Measurements from ENCODE around the gene MYO6.
"Not testable (repeated sequence)": the region's sequence is repeated elsewhere in the genome, so short reads cannot be mapped to it uniquely, and the experiment has no call there.

MYO6 gene

DNA sequence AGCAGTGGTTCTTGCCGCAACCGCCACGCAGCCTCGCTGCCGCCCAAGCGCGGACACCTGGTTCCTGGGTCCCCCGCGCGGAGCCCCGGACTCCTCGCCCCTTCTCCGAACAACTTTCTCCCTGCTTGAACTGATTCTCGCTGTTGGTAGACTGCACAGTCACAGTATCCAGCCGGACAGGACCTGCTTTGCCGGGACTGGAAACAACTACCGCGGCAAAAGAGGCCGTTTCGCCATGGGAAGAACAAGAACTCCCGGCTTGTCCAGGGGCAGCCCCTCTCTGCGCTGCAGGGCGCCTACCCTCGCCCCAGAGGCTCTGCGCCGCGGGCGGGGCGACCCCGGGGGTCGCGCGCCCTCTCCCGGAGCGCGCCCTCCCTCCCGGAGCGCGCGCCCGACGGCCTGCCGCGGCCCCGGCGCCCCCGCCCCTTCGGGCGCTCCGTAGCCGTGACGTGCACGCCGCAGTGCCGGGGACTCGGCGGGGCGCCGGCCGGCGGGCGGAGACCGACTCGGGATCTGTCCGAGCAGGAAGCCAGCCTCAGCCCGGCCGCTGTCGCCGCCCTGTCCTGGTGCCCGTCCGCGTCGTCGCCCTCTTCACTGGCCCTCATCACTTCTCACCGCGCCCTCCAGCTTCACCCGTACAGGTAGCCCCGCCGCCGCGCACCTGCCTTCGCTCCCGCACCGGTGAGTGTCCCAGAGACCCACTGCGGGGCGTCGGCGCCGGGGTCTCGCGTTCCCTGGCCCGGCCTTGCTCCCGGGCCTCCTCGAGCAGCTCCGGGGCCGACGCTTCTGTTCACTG lies at the start of gene MYO6:
TSS of gene MYO6 (plus strand) at position 497 of the 796 bp plus-strand sequence. CDS start 68,309 bp downstream, outside the sequence.
- DNase-seq (ENCODE audit: low spot score) = peak; percentile 78

- not testable (repeated sequence) for DNase-seq (ENCODE audit: low spot score)
Observed at GRCh38 chr6:75708334-75708733, 40.7 kb upstream of the MYO6 start.

GRCh38 chr6:75711173-75711572 lies 37.9 kb upstream of the MYO6 start:
- no peak for DNase-seq (ENCODE audit: low spot score)

GRCh38 chr6:75719133-75719532 lies 29.9 kb upstream of the MYO6 start:
- DNase-seq (ENCODE audit: low spot score) = no peak

- DNase-seq (ENCODE audit: low spot score) = no peak
Observed at GRCh38 chr6:75723382-75723781, 25.7 kb upstream of the MYO6 start.

GRCh38 chr6:75727206-75727605 lies 21.8 kb upstream of the MYO6 start:
- DNase-seq (ENCODE audit: low spot score) = no peak

DNA sequence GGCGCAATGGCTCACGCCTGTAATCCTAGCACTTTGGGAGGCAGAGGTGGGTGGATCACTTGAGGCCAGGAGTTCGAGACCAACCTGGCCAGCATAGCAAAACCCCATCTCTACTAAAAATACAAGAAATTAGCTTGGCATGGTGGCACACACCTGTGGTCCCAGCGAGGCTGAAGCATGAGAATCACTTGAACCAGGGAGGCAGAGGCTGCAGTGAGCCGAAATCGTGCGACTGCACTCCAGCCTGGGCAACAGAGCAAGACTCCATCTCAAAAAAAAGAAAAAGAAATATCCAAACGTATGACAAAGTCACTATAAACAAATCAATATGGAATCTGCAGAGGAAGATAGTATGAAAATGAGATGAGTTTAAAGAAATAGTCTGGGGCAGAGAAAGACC lies 18.0 kb upstream of the MYO6 start:
- not testable (repeated sequence) for DNase-seq (ENCODE audit: low spot score)

DNA sequence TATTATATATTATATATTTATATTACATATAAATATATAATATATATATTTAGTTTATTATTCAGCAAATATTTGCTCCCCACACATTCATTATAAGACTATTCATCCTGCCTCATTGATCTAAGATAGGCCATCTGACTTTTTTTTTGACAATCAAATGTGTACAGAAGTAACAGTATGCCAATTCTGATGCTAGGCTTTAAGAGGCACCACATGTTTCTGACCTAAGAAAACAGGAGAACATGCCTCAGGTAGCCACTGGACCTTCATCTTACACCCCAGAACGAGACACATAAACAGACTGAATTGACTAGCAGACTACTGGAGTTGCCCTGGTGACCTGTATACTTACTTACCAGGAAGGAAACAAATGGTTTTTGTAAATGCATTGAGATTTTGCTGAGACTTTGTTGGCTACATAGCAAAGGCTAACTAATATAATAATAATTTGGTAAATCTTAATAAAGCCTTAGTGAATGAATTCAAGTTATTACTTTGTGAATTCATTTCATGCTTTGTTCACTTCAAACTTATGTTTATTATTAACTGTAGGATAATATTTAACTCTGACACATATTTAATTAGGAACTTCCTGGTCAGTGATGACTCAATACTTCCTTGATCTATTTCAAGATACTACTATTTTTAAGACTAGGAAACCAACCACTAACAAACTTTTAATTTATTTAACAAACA lies 13.4 kb upstream of the MYO6 start:
- DNase-seq (ENCODE audit: low spot score) = peak; percentile 72

DNA sequence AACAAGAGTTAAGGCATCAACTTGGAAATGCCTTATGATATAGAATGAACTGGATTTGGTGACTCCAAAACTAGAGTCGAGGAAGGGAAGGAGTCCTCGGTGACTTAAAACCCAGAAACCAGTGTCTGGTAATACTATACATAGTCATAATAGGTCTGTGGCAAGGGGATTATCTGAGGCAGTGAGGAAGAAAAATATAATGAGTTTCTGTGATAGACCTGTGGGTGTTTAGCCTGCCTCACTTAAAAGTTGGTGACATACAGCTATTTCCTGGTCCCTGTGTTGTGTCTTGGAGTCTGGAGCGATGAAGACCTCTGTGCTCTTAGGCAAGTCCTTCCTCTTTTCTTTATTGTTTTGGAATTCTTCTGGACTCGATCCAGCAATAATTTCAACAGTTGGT lies 5.1 kb upstream of the MYO6 start:
- no peak for DNase-seq (ENCODE audit: low spot score)

GRCh38 chr6:75745404-75745803 lies 3.6 kb upstream of the MYO6 start:
- DNase-seq (ENCODE audit: low spot score) = no peak

- no peak for DNase-seq (ENCODE audit: low spot score)
Observed at GRCh38 chr6:75746221-75746620, 2.8 kb upstream of the MYO6 start.

GRCh38 chr6:75747152-75747992 lies 1.7 kb upstream of the MYO6 start:
- peak; percentile 40 for DNase-seq (ENCODE audit: low spot score)

DNA sequence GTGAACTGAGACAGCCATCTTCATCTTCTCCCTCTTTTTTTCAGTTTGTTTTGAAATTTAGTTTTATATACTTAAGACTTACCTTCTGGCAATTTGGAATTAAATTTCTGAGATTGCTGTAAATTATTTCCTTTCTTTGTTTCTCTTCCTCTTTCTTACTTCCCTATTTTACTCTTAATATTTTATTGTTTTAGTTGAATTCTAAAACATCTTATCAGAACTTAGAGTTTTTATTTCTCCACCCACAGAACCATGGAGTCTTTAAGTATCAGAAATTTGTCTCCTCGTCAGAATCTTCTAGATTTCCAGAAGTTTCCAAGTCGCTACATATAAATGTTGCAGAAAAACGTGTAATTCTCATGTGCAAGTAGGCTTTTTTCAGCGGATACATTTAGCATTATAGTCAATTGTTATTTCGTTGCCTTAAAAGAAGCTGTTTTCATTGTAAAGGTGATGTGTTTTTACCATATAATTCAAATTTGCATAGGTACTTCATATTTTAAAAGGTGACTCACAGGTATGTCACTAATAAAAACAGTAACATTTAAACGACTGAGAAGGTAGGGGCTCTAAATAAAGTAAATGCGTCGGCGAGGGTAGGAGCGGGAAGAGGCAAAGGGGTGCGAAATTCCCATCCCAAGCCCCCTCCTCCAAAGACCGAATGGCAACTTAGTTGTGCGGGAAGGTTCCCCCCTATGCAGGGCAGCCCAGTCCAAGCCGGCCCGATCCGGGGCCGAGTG lies 866 bp upstream of the MYO6 start:
- DNase-seq (ENCODE audit: low spot score) = peak; percentile 28

GRCh38 chr6:75751443-75751842 lies 2.4 kb downstream of the MYO6 start:
- no peak for DNase-seq (ENCODE audit: low spot score)

DNA sequence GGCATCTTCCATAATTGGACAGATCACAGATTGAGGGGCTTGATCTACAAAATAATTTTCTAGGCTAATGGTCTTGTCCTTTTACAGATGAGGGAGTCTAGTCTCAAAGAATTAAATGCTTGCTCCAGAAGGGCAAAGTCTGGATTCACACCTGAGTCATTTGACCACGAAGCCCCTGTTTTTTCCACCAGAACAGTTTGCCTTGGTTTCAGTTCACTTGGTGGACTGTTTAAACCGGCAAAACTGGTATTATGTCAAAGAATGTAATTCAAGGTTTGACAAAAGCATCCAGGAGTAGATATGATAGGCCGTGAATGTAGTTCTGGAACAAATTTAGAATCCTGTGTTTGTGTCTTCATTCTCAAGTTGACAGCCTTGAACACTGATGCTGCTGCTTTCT lies 3.3 kb downstream of the MYO6 start:
- peak; percentile 38 for DNase-seq (ENCODE audit: low spot score)

DNA sequence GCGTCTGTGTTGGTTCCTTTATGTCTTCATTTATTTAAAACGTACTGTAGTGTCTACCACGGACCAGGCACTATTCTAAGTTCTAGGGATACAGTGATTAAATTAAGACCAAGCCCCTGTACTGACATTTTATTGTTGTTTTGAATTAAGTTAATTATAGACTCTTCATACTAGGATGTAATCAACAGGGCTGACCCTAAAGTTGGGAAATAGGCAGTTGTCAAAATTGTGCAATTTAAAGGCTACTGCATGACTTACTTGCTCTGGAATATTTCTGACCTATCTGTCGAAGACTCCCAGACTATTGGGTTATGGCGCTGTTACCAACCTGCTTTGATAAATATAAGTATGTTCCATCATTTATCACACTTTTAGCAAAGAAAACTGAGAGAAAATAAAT lies 6.7 kb downstream of the MYO6 start:
- no peak for DNase-seq (ENCODE audit: low spot score)

- DNase-seq (ENCODE audit: low spot score) = no peak
Observed at GRCh38 chr6:75757295-75757694, 8.3 kb downstream of the MYO6 start.

- no peak for DNase-seq (ENCODE audit: low spot score)
Observed at GRCh38 chr6:75758061-75758460, 9.0 kb downstream of the MYO6 start.

GRCh38 chr6:75759207-75759606 lies 10.2 kb downstream of the MYO6 start:
- DNase-seq (ENCODE audit: low spot score) = no peak

GRCh38 chr6:75760320-75760719 lies 11.3 kb downstream of the MYO6 start:
- no peak for DNase-seq (ENCODE audit: low spot score)

DNA sequence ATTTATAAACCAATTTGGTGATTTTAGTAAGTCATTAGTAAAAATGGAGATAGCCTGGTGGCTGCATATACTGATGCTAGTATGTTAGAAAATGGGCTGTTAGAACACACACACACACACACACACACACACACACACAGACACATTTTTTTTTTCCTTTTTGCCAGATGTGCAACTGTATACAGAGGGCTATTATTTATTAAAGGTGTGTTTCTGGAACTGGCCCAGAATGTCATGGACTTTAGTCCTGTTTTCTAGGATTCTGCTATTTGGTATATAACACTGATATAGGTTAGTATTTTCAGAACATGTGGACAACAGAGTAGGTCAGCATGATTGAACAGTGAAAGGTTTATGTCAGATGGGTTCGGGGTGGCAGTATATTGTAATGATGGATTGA lies 12.4 kb downstream of the MYO6 start:
- DNase-seq (ENCODE audit: low spot score) = no peak

DNA sequence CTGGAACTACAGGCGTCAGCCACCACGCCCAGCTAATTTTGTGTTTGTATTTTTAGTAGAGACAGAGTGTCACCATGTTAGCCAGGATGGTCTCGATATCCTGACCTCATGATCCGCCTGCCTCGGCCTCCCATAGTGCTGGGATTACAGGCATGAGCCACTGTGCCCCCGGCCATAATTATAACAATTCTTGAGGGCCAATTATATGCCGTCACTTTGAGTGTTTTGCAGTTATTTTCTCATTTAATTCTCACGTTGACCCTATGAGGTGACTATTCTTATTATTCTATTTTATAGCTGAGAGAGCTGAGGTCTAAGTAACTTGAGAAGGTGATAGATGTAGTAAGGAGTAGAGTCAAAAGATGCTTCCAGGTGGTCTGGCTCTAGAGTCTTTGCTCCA lies 13.0 kb downstream of the MYO6 start:
- no peak for DNase-seq (ENCODE audit: low spot score)

Data from LoVo (cell line).